Skeletal muscle tissue (tissue), 4 donors: ENCODE measurements around the gene CREBL2. TPM values are rescaled to one million over a fixed set of nuclear protein-coding genes. Genes with fewer than 3 reads are reported as not detected.
"Not testable (repeated sequence)": the region's sequence is repeated elsewhere in the genome, so short reads cannot be mapped to it uniquely, and the experiment has no call there.

Experiments
- H3K27ac ChIP-seq: one replicate; pipeline ENCODE4 v1.7.0; 2013; ENCODE audit warnings: mild to moderate bottlenecking, low read depth, low read length, inconsistent platforms
- H3K27me3 ChIP-seq, 3 donors: one replicate each; pipeline ENCODE4 v1.7.0; 2013; ENCODE audit warnings: low read length in 3 of 3; ENCODE audit not compliant: control insufficient read depth in 3 of 3, insufficient read depth in 3 of 3
- H3K36me3 ChIP-seq, 3 donors: one replicate each; pipeline ENCODE4 v1.7.0; 2013; ENCODE audit warnings: low read length in 3 of 3; ENCODE audit not compliant: control insufficient read depth in 3 of 3, insufficient read depth in 3 of 3
- H3K4me1 ChIP-seq, 3 donors: one replicate each; pipeline ENCODE4 v1.7.0; 2013; ENCODE audit warnings: low read length in 3 of 3, mild to moderate bottlenecking in 3 of 3; ENCODE audit not compliant: control insufficient read depth in 3 of 3, insufficient read depth in 3 of 3
- H3K4me3 ChIP-seq, 3 donors: one replicate each; pipeline ENCODE4 v1.7.0; 2013; ENCODE audit warnings: low read length in 3 of 3
- H3K9ac ChIP-seq, 3 donors: one replicate each; pipeline ENCODE4 v1.7.0; 2013; ENCODE audit warnings: low read length in 3 of 3, mild to moderate bottlenecking in 3 of 3, moderate library complexity in 2 of 3, low read depth in 1 of 3
- H3K9me3 ChIP-seq, 3 donors: one replicate each; pipeline ENCODE4 v1.7.0; 2013; ENCODE audit warnings: low read length in 3 of 3; ENCODE audit not compliant: control insufficient read depth in 3 of 3
- total RNA-seq: library from RNA; depleted of rRNA; stranded (reverse); fragments of >200 nt; gene quantifications from one replicate; pipeline ENCODE4 v1.2.3, GENCODE V29; 2014
- donor health status: Osteomylitis.

CREBL2 gene
- total RNA-seq, 1 donor from 2014 or later = 18.3 TPM

- peaks cover 0 to 3% (median 0%) of the 10 kb centered on the region in 3 donors for H3K9me3 ChIP-seq
- no peak overlapping the region for H3K9ac ChIP-seq
- H3K27me3 ChIP-seq = no peaks in the 10 kb centered on the region
- H3K4me1 ChIP-seq = no peaks in the 10 kb centered on the region
- H3K4me3 ChIP-seq = no peak overlapping the region
- H3K36me3 ChIP-seq = peaks cover 0 to 3% (median 0%) of the 10 kb centered on the region in 3 donors
- no peak overlapping the region for H3K27ac ChIP-seq
These were observed 15.7 kb downstream of the CREBL2 start for GRCh38 chr12:12627308-12627827.

GRCh38 chr12:12628013-12628412 is 16.3 kb downstream of the CREBL2 start:
- Histone ChIP-seq H3K36me3 (peaks cover 0 to 3% (median 0%) of the 10 kb centered on the region in 3 donors), H3K27me3 (no peaks in the 10 kb centered on the region), H3K9me3 (peaks cover 0 to 3% (median 0%) of the 10 kb centered on the region in 3 donors), H3K4me3 (no peak overlapping the region), H3K9ac (no peak overlapping the region), H3K4me1 (no peaks in the 10 kb centered on the region), H3K27ac (no peak overlapping the region)

GRCh38 chr12:12630850-12631249 is 19.2 kb downstream of the CREBL2 start:
- Histone ChIP-seq H3K4me3 (no peak overlapping the region), H3K27ac (no peak overlapping the region), H3K9me3 (no peaks in the 10 kb centered on the region), H3K4me1 (no peaks in the 10 kb centered on the region), H3K36me3 (peaks cover 0 to 7% (median 4%) of the 10 kb centered on the region in 3 donors), H3K27me3 (no peaks in the 10 kb centered on the region), H3K9ac (no peak overlapping the region)

- H3K27ac ChIP-seq = no peak overlapping the region
- no peak overlapping the region for H3K9ac ChIP-seq
- no peaks in the 10 kb centered on the region for H3K4me1 ChIP-seq
- H3K9me3 ChIP-seq = no peaks in the 10 kb centered on the region
- peaks cover 9 to 40% (median 34%) of the 10 kb centered on the region in 3 donors for H3K36me3 ChIP-seq
- no peaks in the 10 kb centered on the region for H3K27me3 ChIP-seq
- no peak overlapping the region for H3K4me3 ChIP-seq
These were observed 24.0 kb downstream of the CREBL2 start for GRCh38 chr12:12635651-12636050.

GRCh38 chr12:12636641-12637040 is 25.0 kb downstream of the CREBL2 start:
- H3K27ac ChIP-seq = no peak overlapping the region
- no peak overlapping the region for H3K9ac ChIP-seq
- peaks cover 9 to 40% (median 34%) of the 10 kb centered on the region in 3 donors for H3K36me3 ChIP-seq
- H3K4me1 ChIP-seq = no peaks in the 10 kb centered on the region
- no peak overlapping the region for H3K4me3 ChIP-seq
- no peaks in the 10 kb centered on the region for H3K27me3 ChIP-seq
- H3K9me3 ChIP-seq = no peaks in the 10 kb centered on the region

GRCh38 chr12:12639995-12640394 is 28.3 kb downstream of the CREBL2 start:
- not testable (repeated sequence) for H3K27ac ChIP-seq, H3K9ac ChIP-seq, H3K9me3 ChIP-seq, H3K4me3 ChIP-seq, H3K27me3 ChIP-seq, H3K4me1 ChIP-seq
- peaks cover 15 to 57% (median 51%) of the 10 kb centered on the region in 3 donors for H3K36me3 ChIP-seq

- H3K27me3 ChIP-seq = no peaks in the 10 kb centered on the region
- no peak overlapping the region for H3K27ac ChIP-seq
- H3K4me3 ChIP-seq = no peak overlapping the region
- no peaks in the 10 kb centered on the region for H3K4me1 ChIP-seq
- H3K9ac ChIP-seq = no peak overlapping the region
- H3K9me3 ChIP-seq = no peaks in the 10 kb centered on the region
- peaks cover 11 to 48% (median 43%) of the 10 kb centered on the region in 3 donors for H3K36me3 ChIP-seq
These were observed 30.0 kb downstream of the CREBL2 start for GRCh38 chr12:12641650-12642049.

GRCh38 chr12:12642916-12643315 is 31.2 kb downstream of the CREBL2 start:
- no peak overlapping the region for H3K9ac ChIP-seq
- H3K27me3 ChIP-seq = no peaks in the 10 kb centered on the region
- H3K4me3 ChIP-seq = no peak overlapping the region
- peaks cover 0 to 2% (median 0%) of the 10 kb centered on the region in 3 donors for H3K9me3 ChIP-seq
- peaks cover 8 to 37% (median 32%) of the 10 kb centered on the region in 3 donors for H3K36me3 ChIP-seq
- no peak overlapping the region for H3K27ac ChIP-seq
- H3K4me1 ChIP-seq = no peaks in the 10 kb centered on the region

- H3K9me3 ChIP-seq = peaks cover 0 to 15% (median 13%) of the 10 kb centered on the region in 3 donors
- H3K9ac ChIP-seq = no peak overlapping the region
- peaks cover 6 to 20% (median 17%) of the 10 kb centered on the region in 3 donors for H3K36me3 ChIP-seq
These were observed 33.8 kb downstream of the CREBL2 start for GRCh38 chr12:12645485-12645884.

GRCh38 chr12:12645968-12646367 is 34.3 kb downstream of the CREBL2 start:
- not testable (repeated sequence) for H3K27me3 ChIP-seq, H3K4me3 ChIP-seq, H3K9ac ChIP-seq, H3K4me1 ChIP-seq, H3K27ac ChIP-seq
- Histone ChIP-seq H3K9me3 (peaks cover 0 to 15% (median 13%) of the 10 kb centered on the region in 3 donors), H3K36me3 (peaks cover 6 to 20% (median 17%) of the 10 kb centered on the region in 3 donors)

More at GRCh38 chr12:12645485-12645884, 33.8 kb downstream of the CREBL2 start:
- Histone ChIP-seq H3K4me1 (no peaks in the 10 kb centered on the region), H3K4me3 (no peak overlapping the region), H3K27ac (no peak overlapping the region), H3K27me3 (no peaks in the 10 kb centered on the region)
